Measurements from ENCODE around the gene CDK18.

The CDK18 gene

DNA sequence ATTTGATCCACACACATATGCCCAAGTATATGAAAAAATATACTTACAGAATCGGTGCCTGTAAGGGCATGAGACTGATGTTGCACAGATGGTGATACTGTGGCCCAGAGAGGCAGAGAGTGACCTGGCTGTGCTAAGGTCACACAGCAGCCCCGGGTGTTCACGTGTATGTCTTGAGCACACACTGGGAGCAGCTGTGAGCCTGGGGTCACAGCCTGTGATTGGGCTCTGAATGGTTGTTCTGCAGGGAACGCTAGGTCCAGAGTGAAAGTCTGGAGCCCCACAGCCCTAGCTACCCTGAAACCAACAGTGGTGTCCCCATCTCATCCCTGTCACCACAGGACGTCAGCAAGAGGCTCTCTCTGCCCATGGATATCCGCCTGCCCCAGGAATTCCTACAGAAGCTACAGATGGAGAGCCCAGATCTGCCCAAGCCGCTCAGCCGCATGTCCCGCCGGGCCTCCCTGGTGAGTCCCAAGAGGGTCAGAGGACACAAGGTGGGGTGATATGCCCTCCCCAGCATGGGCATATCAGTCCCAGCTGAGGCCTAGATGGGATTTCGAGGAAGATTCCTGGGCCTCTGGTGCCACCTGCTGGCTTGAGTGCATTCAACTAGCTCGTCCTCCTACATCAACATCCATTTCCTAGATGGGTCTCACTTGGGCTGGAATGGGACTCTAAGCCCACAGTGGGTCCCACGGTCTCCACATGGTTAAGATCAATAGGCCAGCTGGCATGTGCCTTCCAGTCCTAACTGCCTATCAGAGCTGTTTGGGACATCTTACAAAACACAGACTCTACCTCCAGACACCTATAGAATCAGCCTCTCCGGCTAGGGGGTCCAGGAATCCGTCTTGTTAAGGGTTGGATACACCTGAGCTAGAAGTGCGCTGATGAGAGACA lies 19.7 kb downstream of the CDK18 start:
- peak; percentile 87 for DNase-seq (ENCODE audit: low spot score)

DNA sequence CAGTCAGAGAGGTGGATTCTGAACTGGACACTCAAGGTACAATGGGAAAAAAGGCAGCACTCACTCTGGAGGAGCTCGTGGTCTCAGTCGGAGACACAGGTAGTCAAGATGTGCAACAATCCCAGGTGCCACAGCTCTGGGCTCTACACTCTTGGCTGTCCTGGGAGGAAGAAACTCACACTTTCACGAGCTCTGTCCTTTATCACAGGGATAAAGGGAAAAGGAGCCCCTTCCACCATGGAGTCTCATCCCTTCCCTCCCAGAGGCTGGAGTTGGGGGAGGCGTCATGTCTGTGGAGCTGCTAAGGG lies 20.3 kb downstream of the CDK18 start:
- no peak for DNase-seq (ENCODE audit: low spot score)

DNA sequence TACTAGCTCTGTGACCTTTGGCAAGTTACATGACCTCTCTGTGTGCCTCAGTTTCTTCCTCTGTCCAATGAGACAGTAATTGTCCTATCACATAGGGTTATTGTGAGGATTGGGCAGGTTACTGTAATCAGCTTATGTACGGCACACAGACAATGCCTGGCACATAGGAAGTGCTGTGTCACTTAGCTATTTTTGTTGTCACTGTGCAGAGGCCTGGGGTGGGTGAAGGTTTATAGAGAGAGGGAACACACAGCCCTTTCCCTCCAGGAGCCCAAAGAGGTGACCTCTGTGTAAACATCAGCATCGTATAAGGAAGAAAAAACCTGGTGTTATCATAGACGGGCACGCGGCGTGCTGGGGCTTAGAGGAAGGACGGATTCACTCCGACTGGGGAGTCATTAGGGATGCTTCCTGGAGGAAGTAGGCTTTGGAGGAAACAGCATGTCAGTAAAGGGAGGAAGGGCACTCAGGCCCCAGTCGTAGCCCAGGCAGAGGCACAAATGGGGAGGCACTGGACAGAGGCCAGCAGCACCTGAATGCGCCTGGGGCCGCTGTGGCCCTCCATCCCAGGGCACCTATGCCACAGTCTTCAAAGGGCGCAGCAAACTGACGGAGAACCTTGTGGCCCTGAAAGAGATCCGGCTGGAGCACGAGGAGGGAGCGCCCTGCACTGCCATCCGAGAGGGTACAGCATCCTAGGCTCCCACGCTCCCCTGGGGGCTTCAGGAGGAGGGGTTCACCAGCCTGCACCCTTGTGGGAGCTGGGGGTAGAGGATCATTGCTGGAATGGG lies 21.2 kb downstream of the CDK18 start:
- DNase-seq (ENCODE audit: low spot score), result no peak

DNA sequence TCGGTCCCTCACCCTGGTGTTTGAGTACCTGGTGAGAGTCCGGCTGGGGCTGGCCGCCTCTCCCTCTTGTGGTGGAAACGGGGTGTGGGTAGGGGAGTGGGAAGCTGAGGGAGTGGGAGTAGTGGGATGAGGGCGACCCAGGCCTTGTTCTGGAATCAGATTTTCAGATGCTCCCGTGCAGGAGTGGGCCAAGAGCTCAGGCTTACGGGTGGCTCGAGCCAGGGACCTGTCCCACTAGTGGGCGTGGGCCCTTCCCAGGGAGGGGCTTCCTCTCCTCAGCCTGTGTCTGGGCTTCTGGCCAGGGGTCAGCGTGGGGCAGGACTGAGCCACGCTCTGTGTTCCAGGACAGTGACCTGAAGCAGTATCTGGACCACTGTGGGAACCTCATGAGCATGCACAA lies 22.0 kb downstream of the CDK18 start:
- DNase-seq (ENCODE audit: low spot score), result no peak

DNA sequence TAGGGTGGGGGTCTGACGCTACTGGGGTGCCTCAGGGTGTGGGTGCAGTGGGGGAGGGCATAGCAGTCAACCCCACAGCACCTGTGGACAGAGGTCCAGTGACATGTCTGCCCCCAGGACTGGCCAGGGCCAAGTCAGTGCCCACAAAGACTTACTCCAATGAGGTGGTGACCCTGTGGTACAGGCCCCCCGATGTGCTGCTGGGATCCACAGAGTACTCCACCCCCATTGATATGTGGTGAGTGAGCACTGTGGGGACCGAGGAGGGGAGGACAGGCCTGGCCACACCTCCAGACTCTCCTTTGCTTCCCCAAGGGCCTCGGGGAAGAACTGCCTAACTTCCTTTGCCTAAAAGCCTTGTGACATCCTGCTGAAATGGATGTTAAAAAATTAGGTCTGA lies 23.5 kb downstream of the CDK18 start:
- no peak for DNase-seq (ENCODE audit: low spot score)

DNA sequence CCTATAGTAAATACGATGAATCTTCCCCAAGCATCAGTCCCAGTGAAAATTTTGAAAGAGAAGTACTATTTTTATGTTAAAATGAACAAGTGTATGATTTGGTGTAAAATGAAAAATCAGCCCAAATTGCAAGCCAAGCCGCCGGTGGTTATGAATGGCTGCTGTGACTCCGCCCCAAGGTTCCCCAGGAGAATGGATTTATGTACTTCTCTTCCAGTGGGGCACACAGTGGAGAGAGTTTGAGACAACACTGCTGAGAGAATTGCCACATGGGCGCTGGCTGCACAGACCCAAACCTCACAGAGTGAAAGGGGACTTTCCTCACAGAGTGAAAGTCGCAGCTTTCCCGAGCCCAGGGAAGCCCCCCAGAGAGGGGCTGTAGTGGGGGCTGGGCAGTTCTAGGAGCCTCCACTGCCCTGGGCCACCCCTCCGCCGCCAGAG lies 24.0 kb downstream of the CDK18 start:
- no peak for DNase-seq (ENCODE audit: low spot score)

DNA sequence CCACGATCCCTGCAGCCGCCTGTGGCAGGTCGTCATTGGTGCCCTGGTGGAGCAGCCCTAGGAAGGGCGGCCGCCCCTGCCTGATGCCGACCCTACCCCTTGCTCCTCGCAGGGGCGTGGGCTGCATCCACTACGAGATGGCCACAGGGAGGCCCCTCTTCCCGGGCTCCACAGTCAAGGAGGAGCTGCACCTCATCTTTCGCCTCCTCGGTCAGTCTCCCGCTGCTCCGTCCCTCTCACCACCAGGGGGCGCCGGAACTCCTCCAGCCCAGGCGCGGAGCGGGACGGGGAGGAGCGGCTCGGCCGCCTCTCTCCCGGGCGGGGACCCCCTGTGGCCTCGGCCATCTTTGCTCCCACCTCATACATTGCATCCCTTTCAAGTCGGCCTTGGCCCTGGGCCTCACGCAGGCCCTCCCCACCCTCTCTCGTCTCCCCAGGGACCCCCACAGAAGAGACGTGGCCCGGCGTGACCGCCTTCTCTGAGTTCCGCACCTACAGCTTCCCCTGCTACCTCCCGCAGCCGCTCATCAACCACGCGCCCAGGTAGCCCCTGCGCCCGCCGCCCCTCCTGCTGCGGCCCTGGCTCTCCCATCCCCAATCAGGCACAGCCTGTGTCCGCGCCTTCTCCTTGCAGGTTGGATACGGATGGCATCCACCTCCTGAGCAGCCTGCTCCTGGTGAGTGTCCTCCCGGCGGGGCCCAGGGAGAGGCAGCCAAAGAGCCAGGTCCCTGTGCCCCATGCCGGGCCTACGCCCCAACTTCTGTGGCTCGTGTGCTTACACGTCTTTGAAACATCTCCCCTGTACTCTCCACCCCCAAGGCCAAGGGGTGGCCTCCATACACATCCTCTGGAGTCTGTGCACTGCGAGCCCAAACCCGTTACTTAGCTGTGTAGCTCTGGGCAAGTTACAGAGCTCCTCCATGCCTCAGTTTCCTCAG lies 24.7 kb downstream of the CDK18 start:
- DNase-seq (ENCODE audit: low spot score), result peak; percentile 90

DNA sequence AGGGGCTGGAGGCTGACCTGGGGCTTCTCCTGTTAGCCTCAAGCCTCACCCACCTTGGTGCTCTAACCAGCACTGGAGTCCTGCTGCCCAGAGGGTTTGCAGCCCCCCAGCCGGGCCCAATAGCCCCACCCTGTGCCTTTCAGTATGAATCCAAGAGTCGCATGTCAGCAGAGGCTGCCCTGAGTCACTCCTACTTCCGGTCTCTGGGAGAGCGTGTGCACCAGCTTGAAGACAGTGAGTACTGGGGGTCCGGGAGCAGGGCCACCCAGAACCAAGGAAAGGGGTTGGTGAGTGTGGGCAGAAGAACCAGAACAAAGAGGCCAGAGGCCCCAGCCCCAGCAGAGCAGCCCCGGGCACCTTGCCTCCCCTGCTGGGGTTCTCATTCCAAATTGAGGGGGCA lies 25.6 kb downstream of the CDK18 start:
- DNase-seq (ENCODE audit: low spot score), result no peak

DNA sequence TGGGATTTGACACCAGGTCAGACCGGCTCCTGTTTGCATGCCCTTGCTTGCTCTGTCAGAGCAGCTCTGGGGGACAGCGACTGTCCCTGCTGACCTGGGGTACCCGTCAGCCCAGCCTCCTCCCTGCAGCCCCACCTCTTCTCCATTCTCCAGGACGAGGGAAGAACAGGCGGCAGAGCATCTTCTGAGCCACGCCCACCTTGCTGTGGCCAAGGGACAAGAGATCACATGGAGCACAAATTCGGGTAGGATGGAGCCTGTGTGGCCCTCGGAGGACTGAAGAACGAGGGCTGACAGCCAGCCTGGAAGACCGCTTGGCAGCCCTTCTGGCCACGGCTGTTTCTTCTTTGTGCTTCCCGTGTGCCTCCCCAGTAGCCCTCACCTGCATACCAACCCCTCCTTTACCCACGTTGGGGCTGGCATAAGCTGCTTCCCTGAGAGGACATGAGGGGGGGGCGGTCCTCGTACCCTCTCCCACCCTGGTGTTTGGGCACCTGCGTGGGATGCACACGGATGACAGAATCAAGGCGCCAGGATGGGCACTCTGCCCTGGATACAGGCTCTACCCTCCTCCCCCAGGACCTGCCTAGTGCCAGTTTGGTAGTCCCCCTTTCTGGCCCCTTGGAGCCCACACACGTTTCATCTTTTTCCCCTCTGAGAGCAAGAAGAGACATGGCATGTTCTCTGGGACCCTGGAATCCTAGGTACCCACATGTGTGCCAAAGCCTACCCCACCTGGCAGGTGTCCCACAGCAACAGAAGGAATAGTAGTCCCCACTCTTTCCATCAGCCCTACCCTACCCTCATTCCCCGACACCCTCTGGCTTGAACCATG lies 26.9 kb downstream of the CDK18 start:
- no peak for DNase-seq (ENCODE audit: low spot score)

DNA sequence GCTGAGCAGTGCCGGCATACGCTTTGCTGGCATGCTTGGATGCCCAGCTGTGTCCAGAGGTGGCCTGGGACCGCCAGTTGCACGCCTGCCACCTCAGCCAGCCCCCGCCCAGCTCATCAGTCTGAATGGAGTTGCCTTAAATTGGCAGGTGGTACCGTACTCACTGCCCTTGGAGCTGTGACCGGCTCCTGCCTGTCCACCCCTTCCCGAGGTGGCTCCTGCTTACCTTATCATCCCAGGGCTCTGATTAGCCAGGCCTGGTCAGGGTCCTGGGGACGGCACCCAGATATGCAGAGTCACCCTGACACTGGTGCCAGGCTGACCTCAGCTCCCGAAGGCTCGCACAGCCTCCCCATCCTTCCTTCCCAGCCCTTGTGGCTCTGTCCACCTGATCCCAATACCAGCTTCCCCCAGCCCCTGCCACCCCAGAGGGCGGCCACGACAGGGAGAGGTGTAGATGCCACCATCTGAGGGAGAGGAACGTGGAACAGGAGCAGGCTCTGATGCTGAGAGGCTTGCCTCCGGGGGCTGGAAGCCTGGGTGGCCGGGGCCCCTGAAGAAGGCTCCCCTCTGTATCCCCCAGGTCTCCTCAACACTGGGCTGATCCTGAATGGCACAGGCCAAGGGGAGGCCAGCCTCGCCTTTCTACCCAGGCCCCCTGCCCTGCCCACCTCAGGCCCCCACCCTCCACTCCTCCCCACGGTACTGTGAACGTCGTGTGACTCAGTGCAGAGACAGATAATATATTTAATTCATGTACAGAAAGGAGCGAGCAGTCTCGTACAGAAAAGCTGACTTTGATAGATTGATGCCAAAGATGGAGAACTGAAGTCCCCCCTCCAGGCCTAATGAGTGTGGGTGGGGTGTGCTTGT lies 27.8 kb downstream of the CDK18 start:
- DNase-seq (ENCODE audit: low spot score), result no peak

DNA sequence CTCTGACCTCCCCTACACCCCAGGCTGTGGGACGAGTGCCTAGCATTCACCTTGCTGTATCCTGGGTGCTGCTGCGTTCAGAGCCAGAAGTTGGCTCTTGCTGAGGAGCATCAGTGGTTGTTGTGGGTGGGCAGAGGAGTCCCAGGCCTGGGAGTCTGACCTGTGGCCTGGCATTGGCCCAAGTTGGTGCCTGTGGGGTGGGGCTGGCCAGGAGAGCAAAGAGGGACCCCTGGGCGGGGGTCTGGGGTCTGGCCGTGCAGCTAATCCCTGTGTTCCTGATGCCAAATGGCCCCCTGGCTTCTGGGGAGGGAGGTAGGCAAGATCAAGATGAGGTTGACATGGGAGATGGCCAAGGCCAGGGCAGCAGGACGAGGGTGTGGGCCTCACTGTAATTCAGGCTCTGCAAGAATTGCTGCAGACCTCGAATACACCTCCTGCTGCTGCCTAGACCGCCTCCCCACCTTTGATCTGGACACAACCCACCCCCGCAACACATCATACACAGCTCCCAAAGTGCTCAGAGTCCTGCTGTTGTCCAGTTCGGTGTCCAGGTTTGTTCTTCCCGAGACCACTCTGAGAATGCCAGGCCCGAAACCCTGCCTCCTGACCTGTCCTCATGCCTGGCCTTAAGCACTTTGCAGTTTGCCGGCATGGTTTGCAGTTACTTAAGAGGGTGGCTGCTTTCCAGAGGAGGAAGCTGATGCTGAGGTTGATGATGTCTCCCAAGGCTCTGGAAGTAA lies 28.7 kb downstream of the CDK18 start:
- DNase-seq (ENCODE audit: low spot score), result no peak

DNA sequence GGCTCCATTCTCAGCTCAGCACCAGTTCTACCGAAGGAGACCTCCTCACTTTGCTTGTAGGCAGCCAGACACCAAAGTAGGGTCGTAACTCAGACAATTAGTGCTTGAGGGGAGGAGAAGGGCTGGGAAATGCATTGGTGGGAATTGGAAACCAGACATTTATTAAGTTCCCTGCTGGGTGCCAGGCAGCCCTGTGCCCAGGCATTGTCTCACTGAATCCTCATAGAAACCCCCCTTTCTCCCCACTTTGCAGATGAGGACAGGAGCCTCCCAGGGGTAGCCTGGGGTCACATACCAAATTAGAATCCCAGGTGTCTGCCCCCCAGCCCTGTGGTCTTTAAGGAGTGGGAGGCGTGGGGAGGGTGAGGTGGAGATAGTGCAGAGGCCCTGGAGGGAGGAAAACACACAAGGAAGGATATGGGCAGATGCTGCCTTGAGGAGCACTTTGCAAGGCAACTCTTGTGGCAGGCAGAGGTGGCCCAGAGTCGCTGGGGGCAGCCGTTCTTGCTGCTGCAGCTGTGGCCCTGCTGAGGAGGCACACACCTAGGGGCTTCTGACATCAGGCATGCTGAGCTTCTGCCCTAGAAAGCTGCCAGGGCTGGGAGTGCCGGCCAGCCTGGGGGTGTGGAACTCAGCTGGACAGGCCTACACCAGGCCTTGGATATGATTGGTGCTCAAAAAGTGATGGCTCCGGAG lies 29.4 kb downstream of the CDK18 start:
- DNase-seq (ENCODE audit: low spot score), result no peak

DNA sequence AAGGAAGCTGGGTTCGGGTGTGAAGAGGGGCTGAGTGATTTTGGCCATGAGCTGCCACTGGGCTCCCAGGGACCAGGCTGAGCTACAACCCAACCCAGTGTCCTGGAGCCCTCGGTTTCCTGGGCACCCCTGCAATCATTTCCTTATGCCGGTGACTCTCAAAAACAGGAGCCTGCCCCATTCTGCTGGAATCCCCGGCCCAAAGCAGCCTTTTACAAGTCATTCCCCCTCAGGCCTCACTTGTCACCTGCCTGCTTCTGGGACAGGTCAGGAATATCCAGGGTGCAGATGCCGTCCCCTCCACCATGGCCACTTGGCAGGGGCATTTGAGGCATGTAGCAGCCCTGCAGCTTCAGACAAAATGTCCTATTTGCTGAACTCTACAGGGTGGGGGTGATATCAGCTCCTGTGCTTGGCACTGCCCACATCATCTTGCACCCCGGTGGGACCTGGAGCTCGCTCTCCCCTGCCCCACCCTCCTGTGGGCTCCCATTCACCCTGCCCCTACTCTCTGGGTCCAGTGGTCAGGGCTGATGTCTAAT lies 30.0 kb downstream of the CDK18 start:
- no peak for DNase-seq (ENCODE audit: low spot score)

DNA sequence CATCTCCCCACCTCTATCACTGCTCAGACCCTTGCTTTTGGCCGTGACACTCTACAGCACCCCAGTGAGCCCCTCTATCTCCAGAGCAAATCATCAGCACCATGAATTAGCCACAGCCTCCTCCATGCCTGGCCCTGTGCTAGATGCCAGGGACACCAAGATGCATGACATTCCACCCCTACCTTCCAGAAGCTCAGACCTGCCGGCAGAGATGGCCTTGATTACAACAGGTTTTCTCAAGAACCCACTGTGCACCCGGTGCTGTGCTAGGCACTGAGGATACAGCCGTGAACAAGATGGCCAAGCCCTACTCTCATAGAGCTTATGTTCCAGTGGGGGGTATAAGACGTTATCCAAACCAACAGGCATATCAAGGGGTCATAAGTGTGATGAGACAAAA lies 30.6 kb downstream of the CDK18 start:
- no peak for DNase-seq (ENCODE audit: low spot score)

DNA sequence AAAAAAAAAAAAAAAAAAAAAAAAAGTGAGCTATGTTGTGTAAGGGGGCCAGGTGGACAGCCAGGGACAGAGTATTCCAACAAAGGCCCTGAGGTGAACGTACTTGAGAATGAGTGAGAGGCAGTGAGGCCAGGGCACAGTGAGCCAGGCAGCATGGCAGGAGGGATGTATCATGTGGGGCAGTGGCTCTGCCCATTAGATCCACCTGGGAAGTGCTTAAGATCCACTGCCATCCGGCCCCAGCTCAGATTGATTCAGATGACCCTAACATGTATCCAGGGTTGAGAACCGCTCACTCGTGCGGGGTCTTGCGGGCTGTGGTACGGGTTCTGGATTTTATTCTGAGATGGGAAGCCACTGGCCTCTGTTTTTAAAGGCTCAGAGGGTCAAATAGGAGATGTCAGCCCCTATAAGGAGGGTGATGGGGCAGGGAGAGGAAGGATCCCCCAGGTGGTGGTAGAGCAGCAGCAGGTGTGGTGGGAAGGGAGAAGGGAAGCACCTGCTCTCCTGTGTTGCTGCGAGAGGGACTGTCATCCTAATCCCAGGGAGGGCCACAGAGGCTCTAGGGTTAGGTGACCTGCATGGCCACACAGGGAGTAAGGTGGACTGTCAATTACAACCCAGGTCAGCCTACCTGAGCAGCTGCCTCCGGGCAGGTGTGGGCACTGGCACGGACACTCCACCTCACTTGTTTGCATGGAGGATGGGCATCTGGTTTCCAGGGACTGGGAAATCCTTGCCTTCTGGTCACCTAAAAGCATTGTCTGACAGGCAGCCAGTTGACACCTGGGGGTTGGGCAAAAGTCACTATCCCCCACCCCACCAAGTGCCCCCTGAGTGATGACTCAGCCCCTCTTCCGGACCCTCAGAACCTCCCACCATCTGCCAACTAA lies 31.6 kb downstream of the CDK18 start:
- no peak for DNase-seq (ENCODE audit: low spot score)

DNA sequence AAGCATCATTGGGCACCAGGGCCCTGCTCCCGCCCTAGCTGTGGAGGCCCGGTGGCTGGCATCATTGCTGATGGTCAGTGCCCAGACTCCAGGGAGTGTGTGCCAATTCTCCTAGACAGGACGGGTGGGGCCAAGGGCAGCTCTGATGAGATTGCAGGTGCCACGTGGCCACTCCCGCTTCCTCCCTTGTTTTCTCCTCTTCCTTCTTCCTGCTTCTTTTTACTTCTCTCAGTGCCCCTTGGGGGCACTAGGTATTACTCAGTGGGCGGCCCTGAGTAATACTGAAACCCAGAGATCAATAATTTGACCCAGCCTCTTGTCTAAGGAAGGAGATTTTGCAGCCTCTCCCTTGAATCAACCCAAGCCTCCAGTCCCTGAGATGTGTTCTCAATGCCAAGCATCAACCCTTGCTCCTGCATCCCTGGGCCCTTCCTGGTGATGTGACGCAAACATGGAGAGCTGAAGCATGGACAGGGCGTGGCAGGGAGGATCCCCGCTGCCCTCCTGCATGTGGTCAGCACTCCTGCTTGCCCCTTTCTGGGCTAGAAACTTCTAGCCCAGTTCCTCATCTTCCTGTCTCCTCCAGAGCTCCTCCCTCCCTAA lies 32.4 kb downstream of the CDK18 start:
- no peak for DNase-seq (ENCODE audit: low spot score)

DNA sequence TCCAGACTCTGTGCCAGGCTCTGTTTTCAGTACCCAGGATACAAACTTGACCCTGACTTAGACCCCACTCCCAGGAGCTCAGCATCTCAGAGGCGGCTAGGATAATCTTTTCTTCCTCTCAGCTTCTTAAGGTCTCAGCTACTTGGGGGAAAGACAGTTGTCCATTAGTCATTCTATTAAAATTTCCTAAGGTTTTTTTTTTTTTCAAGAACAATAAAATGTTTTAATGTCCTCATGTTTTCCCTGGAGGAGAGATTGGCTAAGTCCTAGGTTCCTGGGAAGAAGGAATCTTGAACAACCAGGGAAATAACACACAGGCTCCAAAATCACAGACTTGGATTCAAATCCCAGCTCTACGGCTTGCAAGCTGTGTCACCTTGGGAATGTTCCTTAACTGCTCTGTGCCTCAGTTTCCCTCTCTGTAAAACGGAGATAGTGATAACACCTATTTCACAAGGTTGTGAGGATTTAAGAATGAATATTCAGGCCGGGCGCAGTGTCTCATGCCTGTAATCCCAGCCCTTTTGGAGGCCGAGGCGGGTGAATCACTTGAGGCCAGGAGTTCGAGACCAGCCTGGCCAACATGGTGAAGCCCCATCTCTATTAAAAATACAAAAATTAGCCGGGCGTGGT lies 33.0 kb downstream of the CDK18 start:
- no peak for DNase-seq (ENCODE audit: low spot score)
